RWPE2 (cell line): Measurements from ENCODE around the gene UBAC1.

Experiments
- ATAC-seq: fragments of 200-7000 bp; cut with Tn5 transposase; 3 replicates; pipeline ENCODE4 v1.9.1; 2021; ENCODE audit warnings: low read depth
- DNase-seq: peaks from one replicate; pipeline ENCODE4 v3.0.0-alpha.2; 2020; ENCODE audit warnings: low spot score
- H3K27ac ChIP-seq: fragments of 450-650 bp; 2 replicates; pipeline ENCODE4 v1.5.1; 2017; ENCODE audit warnings: mild to moderate bottlenecking; ENCODE audit not compliant: poor library complexity, severe bottlenecking
- H3K27me3 ChIP-seq: fragments of 250-450 bp; sonication (Bioruptor Pico); 2 replicates; pipeline ENCODE4 v1.5.1; 2021; ENCODE audit warnings: mild to moderate bottlenecking, moderate library complexity; ENCODE audit not compliant: insufficient read depth, poor library complexity, severe bottlenecking
- H3K36me3 ChIP-seq: fragments of 250-450 bp; sonication (Bioruptor Pico); 2 replicates; pipeline ENCODE4 v1.5.1; 2020; ENCODE audit warnings: low read depth, mild to moderate bottlenecking, moderate library complexity
- H3K4me1 ChIP-seq: fragments of 250-450 bp; sonication (Bioruptor Pico); 2 replicates; pipeline ENCODE4 v1.5.1; 2021; ENCODE audit warnings: mild to moderate bottlenecking, moderate library complexity; ENCODE audit not compliant: insufficient read depth, poor library complexity, severe bottlenecking
- H3K4me3 ChIP-seq: fragments of 250-450 bp; sonication (Bioruptor Pico); 2 replicates; pipeline ENCODE4 v1.5.1; 2021; ENCODE audit warnings: mild to moderate bottlenecking, moderate library complexity; ENCODE audit not compliant: severe bottlenecking
- H3K9me3 ChIP-seq: fragments of 250-450 bp; sonication (Bioruptor Pico); 2 replicates; pipeline ENCODE4 v1.5.1; 2021; ENCODE audit warnings: mild to moderate bottlenecking, moderate library complexity; ENCODE audit not compliant: severe bottlenecking
- CTCF ChIP-seq: fragments of 450-650 bp; IDR thresholded peaks from one replicate; pipeline ENCODE4 v1.5.1; 2017; ENCODE audit warnings: mild to moderate bottlenecking, moderate library complexity; ENCODE audit not compliant: poor library complexity, severe bottlenecking

Gene UBAC1

GRCh38 chr9:135990468-135991429 lies 29.6 kb upstream of the UBAC1 start:
- Histone ChIP-seq H3K4me1 (peaks cover 8% of the 10 kb centered on the region), H3K27ac (no peak overlapping the region), H3K27me3 (peaks cover 11% of the 10 kb centered on the region), H3K4me3 (no peak overlapping the region), H3K9me3 (no peaks in the 10 kb centered on the region), H3K36me3 (no peaks in the 10 kb centered on the region)
- ATAC-seq (no peak), DNase-seq (no peak)
- no peak for TF ChIP-seq CTCF

GRCh38 chr9:135989722-135990467 lies 28.7 kb upstream of the UBAC1 start:
- peaks cover 19% of the 10 kb centered on the region for H3K27me3 ChIP-seq
- DNase-seq, result no peak
- ATAC-seq, result no peak
- TF ChIP-seq CTCF, result no peak
- peaks cover 8% of the 10 kb centered on the region for H3K4me1 ChIP-seq
- H3K9me3 ChIP-seq, result no peaks in the 10 kb centered on the region
- H3K36me3 ChIP-seq, result no peaks in the 10 kb centered on the region
- H3K4me3 ChIP-seq, result no peak overlapping the region
- no peak overlapping the region for H3K27ac ChIP-seq

DNA sequence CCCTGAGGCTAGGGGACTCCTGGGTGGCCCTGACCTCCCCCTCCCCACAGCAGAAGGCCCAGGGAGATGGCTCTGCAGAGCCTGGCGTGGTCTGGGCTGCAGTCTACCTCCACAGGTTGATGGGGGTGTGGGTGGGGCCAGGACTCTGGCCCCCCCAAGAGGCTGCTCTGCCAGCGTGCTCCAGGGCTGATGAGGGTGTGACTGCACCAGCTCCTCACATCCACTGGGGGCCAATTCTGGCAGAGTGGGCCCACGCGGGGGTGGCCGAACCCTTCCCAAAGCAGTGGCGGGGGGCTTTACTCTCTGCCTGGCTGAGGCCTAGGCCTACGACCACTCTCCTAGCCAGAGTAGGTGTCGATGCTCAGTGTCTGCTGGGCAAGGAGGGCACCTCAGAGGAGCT lies 28.0 kb upstream of the UBAC1 start:
- Histone ChIP-seq H3K27me3 (peaks cover 27% of the 10 kb centered on the region), H3K4me3 (no peak overlapping the region), H3K27ac (no peak overlapping the region), H3K9me3 (no peaks in the 10 kb centered on the region), H3K36me3 (no peaks in the 10 kb centered on the region), H3K4me1 (peaks cover 8% of the 10 kb centered on the region)
- DNase-seq (no peak), ATAC-seq (no peak)
- no peak for TF ChIP-seq CTCF

- peaks cover 33% of the 10 kb centered on the region for H3K27me3 ChIP-seq
- no peaks in the 10 kb centered on the region for H3K36me3 ChIP-seq
- ATAC-seq (no peak), DNase-seq (no peak)
- no peak for TF ChIP-seq CTCF
- no peaks in the 10 kb centered on the region for H3K9me3 ChIP-seq
- no peak overlapping the region for H3K4me3 ChIP-seq
- H3K4me1 ChIP-seq, result peaks cover 8% of the 10 kb centered on the region
- H3K27ac ChIP-seq, result no peak overlapping the region
Observed at GRCh38 chr9:135988493-135988892, 27.3 kb upstream of the UBAC1 start.
